Glomerular visceral epithelial cell (primary cell): ENCODE measurements around the gene CEMIP.
"Not testable (repeated sequence)": the region's sequence is repeated elsewhere in the genome, so short reads cannot be mapped to it uniquely, and the experiment has no call there.

Experiments used
- DNase-seq: peaks from one replicate; pipeline ENCODE4 v3.0.0-alpha.2; 2016; ENCODE audit errors: extremely low spot score

Gene CEMIP

GRCh38 chr15:80758130-80758745 lies 20.9 kb upstream of the CEMIP start:
- no peak for DNase-seq

DNA sequence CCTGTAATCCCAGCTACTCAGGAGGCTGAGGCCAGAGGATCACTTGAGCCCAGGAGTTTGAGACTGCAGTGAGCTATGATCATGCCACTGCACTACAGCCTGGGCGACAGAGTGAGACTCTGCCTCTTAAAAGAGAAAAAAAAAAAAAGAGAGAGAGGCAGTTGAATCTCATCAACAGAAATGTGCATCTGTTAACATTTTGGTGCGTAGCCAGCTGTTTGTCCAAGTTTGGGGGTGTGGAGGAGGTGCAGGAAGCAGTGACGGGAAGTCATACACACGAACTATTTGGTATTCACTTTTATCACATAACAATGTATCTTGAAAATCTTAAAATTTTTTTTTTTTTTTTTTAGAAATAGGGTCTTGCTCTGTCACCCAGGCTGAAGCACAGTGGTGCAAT lies 18.2 kb upstream of the CEMIP start:
- DNase-seq = no peak

DNA sequence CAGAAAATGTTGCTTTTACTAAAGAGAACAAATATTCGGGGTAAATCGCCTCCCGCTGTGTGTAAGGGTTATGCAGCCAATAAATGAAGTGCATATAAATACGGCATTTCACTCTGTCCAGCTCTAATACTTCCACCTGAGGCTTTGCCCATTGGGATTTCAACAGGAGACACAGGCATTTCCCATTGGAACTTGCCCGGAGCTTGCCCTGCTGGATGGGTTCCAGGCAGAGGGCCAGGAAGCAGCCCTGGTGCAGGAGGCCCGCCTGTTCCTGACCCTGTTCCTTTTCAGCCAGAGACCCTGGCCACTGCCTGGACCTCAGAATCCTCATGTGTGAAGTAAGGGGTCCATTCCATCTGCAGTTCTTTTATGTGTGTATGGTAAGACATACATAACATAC lies 17.4 kb upstream of the CEMIP start:
- no peak for DNase-seq

DNA sequence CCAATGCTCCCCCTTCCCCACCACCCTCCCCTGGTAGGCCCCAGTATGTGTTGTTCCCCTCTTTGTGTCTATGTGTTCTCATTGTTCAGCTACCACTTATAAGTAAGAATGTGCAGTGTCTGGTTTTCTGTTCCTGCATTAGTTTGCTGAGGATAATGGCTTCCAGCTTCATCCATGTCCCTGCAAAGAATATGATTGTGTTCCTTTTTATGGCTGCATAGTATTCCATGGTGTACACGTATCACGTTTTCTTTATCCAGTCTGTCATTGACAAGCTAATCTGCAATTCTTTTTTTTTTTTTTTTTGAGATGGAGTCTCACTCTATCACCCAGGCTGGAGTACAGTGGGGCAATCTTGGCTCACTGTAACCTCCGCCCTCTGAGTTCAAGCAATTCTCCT lies 15.9 kb upstream of the CEMIP start:
- not testable (repeated sequence) for DNase-seq

DNA sequence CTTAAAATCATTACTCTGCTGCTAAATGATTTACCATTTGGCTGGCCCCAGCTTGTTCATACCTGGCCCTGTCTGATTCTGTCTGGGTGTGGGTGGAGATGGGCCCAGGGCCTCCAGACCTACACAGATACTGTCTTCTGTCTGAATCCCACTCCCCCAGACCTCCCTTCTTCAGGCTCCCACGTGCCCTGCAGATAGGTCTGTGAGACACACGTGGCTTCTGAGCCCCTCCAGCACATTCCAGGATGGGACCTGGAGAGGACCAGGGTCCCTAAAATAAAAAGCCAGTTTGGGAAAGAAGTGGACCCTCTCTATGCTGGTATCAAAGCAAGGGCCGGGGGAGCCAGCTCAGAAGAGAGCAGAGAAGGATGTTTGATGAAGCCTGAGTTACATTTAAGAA lies 14.6 kb upstream of the CEMIP start:
- no peak for DNase-seq

GRCh38 chr15:80766275-80766674 lies 12.9 kb upstream of the CEMIP start:
- no peak for DNase-seq

- DNase-seq = no peak
These were observed 11.0 kb upstream of the CEMIP start for GRCh38 chr15:80768158-80768557.

DNA sequence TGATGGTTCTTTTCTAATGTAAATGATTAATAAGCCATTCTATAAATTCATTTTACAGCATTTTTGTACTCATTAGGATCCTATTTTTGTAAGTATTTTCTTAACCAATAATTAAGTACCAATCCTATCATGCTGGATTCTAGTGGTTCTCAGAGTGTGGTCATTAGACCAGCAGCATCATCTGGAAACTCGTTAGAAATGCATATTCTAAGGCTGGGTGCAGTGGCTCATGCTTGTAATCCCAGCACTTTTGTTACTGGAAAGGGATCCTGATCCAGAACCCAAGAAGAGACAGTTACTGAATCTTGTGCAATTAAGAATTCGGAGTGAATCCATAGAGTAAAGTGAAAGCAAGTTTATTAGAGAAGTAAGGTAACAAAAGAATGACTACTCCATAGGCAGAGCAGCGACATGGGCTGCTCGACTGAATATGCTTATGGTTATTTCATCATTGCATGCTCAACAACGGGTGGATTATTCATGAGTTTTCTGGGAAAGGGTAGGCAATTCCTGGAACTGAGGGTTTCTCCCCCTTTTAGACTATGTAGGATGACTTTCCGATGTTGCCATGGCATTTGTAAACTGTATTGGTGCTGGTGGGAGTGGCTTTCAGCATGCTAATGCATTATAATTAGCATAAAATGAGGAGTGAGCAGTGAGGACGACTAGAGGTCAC lies 9.9 kb upstream of the CEMIP start:
- DNase-seq = no peak

DNA sequence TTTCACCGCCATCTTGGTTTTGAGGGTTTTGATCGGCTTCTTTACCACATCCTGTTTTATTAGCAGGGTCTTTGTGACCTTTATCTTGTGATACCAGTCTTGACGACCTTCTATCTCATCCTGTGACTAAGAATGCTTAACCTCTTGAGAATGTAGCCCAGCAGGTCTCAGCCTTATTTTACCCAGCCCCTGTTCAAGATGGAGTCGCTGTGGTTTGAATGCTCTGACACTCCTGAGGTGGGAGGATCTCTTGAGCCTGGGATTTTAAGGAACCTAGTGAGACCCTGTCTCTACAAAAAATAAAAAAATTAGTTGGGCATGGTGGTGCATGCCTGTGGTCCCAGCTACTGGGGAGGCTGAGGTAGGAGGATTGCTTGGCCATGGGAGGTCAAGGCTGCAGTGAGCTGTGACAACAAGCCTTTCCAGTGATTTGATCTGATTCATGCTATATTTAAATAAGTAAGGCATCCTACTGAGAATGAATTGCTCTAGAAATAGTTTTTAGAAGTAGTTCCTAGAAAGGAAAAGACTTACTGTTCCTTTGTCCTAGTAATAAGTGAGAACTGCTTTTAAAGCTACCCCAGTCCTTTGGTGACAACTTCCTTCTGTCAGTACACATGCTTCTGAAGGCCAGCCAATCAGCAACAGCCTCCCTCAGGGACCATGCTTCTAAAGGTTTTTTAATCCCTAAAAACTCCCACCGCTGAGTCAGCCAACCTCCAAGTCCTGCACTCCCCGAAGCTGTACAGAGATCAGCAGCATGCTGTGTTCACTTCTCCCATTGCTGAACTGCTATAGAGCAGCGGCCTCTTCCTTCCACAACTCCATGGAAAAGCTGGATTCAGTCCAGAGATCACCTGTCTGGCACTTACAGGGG lies 9.1 kb upstream of the CEMIP start:
- no peak for DNase-seq

DNA sequence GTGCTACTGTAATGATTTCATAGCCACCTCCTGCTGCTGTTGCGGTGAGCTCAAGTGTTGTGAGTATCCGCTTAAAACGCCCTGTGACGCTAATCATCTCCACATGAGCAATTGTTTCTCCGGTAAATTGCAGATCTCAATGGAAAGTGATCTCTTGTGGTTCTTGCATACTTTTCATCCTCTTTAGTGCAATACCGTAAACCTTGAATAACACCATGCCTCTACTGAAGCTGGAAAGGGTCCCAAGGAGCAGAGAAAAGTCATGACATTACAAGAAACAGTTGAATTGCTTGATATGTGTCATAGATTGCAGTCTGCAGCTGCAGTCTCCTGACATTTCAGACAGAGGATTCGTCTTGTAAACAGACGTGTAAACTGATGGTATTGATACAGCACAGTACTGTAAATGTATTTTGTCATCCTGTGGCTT lies 6.0 kb upstream of the CEMIP start:
- no peak for DNase-seq

GRCh38 chr15:80773792-80774352 lies 5.3 kb upstream of the CEMIP start:
- no peak for DNase-seq

- DNase-seq = no peak
These were observed 4.7 kb upstream of the CEMIP start for GRCh38 chr15:80774486-80774885.

DNA sequence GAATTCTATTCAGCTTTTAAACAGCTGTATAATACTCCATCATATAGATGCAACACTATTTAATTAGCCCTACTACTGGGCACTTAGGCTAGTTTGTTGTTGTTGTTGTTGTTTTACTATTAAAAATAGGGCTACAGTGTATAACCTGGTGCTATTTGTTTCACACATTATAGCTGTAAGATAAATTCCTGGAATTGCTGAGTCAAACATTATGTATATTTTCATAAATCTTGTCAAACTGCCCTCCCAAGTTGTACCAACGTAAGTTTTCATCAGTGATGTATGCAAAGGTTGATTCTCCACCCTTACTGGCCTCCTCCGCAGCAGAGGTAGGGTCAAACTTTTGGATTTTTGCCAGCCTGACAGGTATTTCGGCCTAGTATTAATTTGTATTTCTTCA lies 3.8 kb upstream of the CEMIP start:
- DNase-seq = no peak

DNA sequence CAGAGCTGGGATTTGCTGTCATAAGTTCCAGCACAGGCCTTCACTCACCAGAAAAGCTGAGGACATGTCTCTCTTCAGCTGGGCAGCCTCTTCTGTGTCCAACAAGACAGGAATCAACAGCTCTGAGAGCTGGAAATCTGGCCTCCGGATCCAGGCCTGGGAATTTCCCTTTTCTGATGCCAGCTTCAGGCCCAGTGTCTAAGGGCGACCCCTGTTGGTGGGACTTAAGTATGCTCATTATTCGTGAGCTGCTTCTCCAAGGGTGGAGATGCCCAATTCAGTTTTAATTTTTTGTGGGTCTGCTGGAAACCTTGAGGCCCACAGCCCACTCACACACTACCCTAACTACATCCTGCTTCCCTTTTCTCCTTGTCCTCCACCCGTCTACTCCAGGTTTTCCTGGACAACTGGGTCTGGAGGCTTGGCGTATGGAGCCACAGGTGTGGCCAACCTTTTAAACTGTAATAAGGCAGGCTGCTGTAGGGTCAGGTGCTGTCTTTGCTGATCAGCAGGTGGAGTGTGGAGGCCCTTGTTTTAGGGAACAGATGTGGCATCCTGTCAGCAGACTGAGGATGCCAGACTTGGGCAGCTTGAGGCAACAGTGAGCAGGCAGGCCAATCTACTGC lies 2.6 kb upstream of the CEMIP start:
- DNase-seq = peak; percentile 82

GRCh38 chr15:80777137-80777536 lies 2.0 kb upstream of the CEMIP start:
- DNase-seq = no peak

DNA sequence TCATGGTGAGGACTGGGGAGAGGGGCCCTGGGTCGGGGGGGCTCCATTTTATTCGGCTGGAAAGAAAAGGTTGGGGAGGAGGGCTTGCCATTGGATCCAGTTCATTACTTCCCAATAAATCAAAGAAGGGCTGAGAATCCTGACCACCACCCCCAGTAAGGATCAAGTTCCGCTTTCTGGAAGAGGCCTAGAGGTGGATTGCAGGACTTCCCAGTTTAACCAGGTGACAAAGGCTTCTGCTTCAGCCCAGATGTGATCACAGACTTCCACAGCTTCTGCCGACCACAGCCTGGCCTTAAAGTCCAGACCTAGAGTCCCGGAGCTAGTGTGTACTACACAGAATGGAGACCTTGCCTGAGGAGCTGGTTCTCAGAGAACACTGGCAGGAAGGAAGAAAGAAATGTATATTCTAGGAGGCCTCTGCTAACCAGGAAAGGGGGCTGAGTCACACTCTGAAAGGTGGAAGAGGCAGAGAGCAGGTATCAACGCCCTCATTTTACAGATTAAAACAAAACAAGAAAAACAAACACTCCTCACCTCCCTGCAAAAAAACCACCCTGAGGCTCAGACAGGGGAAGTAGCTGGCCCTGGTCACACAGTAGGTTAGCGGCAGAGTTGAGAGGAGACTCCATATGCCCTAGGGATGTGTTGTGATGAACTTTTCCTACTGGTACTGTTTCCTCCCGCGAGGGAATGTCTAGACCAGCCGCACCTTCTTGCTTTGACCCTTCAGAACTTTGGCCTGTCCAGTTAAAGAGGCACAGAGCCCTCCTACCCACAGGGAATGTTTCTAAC lies 1.1 kb upstream of the CEMIP start:
- DNase-seq = no peak

DNA sequence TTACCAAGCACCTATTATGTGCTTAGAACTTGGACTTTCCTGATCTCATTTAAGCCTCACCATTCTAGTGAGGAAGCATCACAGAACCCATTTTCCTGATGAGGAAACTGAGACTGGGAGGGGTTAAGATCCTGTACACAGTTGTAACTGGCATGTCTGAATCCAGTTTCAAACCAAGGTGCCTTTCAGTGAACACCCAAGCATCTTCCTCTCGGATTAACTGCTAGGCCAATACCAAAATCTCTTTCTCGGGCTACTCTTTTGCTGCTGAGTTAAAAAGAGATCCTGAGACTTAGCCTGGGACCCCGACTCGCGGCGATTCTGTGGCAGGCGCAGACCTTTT lies 578 bp upstream of the CEMIP start:
- no peak for DNase-seq

GRCh38 chr15:80779658-80780415 lies 667 bp downstream of the CEMIP start:
- DNase-seq = peak; percentile 58

GRCh38 chr15:80780416-80781221 lies 1.4 kb downstream of the CEMIP start:
- peak; percentile 42 for DNase-seq

DNA sequence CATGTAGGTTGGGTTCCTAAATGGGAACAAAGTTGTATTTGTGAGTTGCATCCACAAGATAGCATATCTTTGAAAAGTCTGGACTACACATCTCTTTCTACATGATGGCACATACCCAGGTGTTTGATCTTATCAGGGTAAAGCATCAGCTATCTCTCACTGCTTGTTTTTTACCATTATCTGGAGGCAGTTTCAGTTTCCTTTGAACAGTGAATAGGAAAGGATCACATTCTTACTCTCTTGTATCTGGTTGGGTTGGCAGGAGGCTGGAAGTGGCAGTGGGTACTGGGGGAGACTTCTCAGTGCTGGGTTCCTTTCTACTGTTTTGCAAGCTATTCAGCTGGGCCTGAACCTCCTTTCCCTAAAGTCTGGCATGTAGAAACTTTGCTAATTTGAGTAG lies 4.1 kb downstream of the CEMIP start:
- no peak for DNase-seq
